HuH-7.5 (cell line): ENCODE results near the gene MXD4.
"Not testable (repeated sequence)": the region's sequence is repeated elsewhere in the genome, so short reads cannot be mapped to it uniquely, and the experiment has no call there.

ENCODE experiments used
- DNase-seq: peaks from one replicate; pipeline ENCODE4 v3.0.0; 2011; ENCODE audit warnings: low spot score

Gene MXD4

DNA sequence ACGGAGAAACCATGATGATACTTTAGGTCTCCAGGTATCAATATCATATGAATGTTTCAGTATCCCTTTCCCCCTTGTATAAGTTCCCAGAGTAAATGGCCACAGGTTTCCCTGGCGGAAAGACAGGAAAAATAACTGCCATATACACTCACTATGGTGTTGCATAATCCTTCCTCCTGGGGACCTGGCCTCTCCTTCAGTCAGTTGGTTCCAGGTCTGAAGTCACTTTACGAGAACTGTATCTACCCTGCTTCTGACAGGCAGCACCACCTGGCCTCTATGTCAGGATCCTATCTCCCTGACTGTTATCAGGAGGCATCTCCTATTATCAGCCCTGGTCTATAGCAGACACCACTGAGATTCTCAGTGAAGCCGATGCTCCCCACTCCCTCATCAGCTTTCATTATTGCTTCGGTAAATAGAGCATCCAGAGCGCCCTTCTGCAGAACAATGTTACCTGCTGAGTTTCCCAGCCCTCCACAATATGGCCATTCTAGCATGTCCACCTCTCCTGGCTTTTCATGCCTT lies 42.6 kb downstream of the MXD4 start:
- DNase-seq = no peak

- DNase-seq = no peak
These were observed 43.5 kb downstream of the MXD4 start for GRCh38 chr4:2218436-2218835.

- DNase-seq = no peak
These were observed 44.2 kb downstream of the MXD4 start for GRCh38 chr4:2217726-2218125.

DNA sequence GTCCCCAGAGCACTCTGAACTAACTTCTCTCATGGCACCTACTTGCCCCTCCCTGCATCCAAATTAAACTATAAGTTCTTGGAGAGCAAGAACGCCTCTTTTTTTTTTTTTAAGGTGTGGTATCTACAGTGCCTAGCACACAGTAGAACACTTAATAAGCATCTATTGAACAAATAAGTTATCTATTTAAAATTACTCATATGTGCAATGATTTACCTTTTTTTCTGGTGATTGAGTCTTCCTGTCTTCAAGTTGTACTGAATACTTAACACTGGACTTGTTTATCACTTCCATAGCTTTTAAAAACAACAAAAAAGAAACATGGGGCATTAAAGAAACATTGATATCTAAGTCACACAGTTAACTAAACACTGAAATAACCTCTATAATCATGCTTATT lies 49.1 kb downstream of the MXD4 start:
- no peak for DNase-seq

- DNase-seq = not testable (repeated sequence)
These were observed 59.1 kb downstream of the MXD4 start for GRCh38 chr4:2202789-2203188.
